Measurements from ENCODE around the gene HIVEP3. TPM values are rescaled to one million over a fixed set of nuclear protein-coding genes. Genes with fewer than 3 reads are reported as not detected.

Gene HIVEP3
- total RNA-seq, 1 experiment from 2014 or later, result 1.4 TPM

GRCh38 chr1:41809692-41810091 is 109.0 kb downstream of the HIVEP3 start:
- Histone ChIP-seq H3K23ac (ENCODE audit: insufficient read length, low read depth, low read length) (no peak overlapping the region), H3K27ac (ENCODE audit: insufficient read length, low read depth, low read length) (no peak overlapping the region), H4K8ac (replicated peaks; ENCODE audit: insufficient read length, low read depth, low read length) (no peak overlapping the region), H2AFZ (ENCODE audit: low read length) (no peak overlapping the region), H2BK12ac (ENCODE audit: insufficient read length, low read depth, low read length) (no peak overlapping the region), H4K91ac (ENCODE audit: insufficient read length, low read depth, low read length) (no peak overlapping the region), H2BK15ac (ENCODE audit: low read depth, low read length) (no peak overlapping the region), H3K4ac (ENCODE audit: low read depth, low read length) (no peak overlapping the region), H3K27me3 (ENCODE audit: insufficient read depth, low read length) (no peaks in the 10 kb centered on the region), H3K9ac (ENCODE audit: extremely low read depth, insufficient read length, low read length) (no peak overlapping the region), H3K4me1 (ENCODE audit: insufficient read depth, low read length) (no peaks in the 10 kb centered on the region), H3K56ac (ENCODE audit: insufficient read length, low read depth, low read length) (no peak overlapping the region), H3K14ac (ENCODE audit: insufficient read depth, low read length) (no peak overlapping the region), H3K18ac (ENCODE audit: insufficient read length, low read depth, low read length) (no peak overlapping the region), H3K4me2 (ENCODE audit: insufficient read depth, insufficient read length, low read length) (no peak overlapping the region), H3K23me2 (ENCODE audit: insufficient read length, low read depth, low read length, poor library complexity, severe bottlenecking) (no peaks in the 10 kb centered on the region), H4K5ac (ENCODE audit: insufficient read length, low read depth, low read length) (no peak overlapping the region), H3K79me2 (ENCODE audit: insufficient read depth, low read length) (no peaks in the 10 kb centered on the region), H2BK120ac (ENCODE audit: low read depth, low read length, poor library complexity, severe bottlenecking) (no peak overlapping the region), H3K79me1 (ENCODE audit: insufficient read depth, low read depth, low read length, poor library complexity, severe bottlenecking) (no peaks in the 10 kb centered on the region), H2AK5ac (ENCODE audit: insufficient read length, low read length) (no peak overlapping the region), H3T11ph (ENCODE audit: low read length) (no peak overlapping the region), H3K9me3 (ENCODE audit: control insufficient read depth, low read depth, low read length) (no peaks in the 10 kb centered on the region), H4K20me1 (ENCODE audit: control insufficient read depth, insufficient read depth, insufficient read length) (no peaks in the 10 kb centered on the region), H2BK20ac (ENCODE audit: low read depth, low read length, poor library complexity, severe bottlenecking) (no peak overlapping the region), H2BK5ac (ENCODE audit: insufficient read length, low read length) (no peak overlapping the region)
- Mint-ChIP-seq H3K9me3 (no peaks in the 10 kb centered on the region; a peak in 1 of 5 replicates), H3K27me3 (ENCODE audit: low read depth) (no peaks in the 10 kb centered on the region), H3K36me3 (ENCODE audit: insufficient read depth in 1 of 3, low read depth in 3 of 3) (no peaks in the 10 kb centered on the region; a peak in 1 of 7 replicates), H3K27ac (no peak overlapping the region), H3K4me1 (peaks cover 12 to 16% of the 10 kb centered on the region in 2 experiments), H3K4me3 (no peak overlapping the region)
- no peak for DNase-seq
- WGBS (ENCODE audit: extremely low coverage, insufficient read length, low lambda C conversion rate), result no CpG with 5 or more reads among the region's 3 CpGs
- TF ChIP-seq CTCF (conservative IDR thresholded peaks at IDR 0.05), result no peak

Data from H9 (cell line).